ENCODE measurements around the gene ANKRD23.
"Not testable (repeated sequence)": the region's sequence is repeated elsewhere in the genome, so short reads cannot be mapped to it uniquely, and the experiment has no call there.

Gene ANKRD23

DNA sequence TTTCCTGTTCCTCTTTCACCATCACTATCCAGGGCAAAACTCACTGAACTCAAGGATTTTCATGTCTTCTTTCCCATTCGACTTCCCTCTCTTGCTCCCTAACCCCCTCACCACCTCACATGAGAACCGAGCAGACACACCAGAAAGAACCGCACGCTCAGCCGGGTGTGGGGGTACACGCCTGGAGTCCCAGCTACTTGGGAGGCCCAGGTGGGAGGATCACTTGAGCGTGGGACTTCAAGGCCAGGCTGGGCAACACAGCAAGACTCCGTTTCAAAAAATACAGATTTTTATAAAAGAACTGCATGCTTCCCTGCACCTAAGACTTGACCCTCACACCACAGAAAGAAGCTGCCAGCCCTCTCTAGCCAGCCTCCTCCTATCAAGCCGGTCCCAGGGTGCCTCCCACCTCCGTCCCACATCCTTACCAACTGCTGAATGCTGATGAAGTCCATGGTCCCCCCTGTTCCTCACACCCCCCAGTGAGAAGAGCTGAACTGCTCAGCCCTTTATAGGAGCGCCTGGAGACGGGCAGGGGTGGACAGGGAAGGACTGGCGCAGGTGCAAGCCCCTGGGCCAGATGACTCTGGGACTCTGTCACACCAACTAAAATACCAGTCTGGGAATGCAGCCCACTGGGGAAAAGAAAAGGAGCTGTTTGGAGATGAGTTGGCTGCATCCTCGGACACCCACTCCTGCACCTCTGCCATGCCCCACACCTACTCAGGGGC is at the start of gene ANKRD23:
ANKRD23 (minus strand) TSS at position 484 of the 731 bp plus-strand sequence; CDS start at position 455, 29 bp downstream.
- no peak for DNase-seq

GRCh38 chr2:96891591-96892333 is 47.9 kb upstream of the ANKRD23 start:
- no peak for DNase-seq

GRCh38 chr2:96890726-96891385 is 47.0 kb upstream of the ANKRD23 start:
- DNase-seq = no peak

GRCh38 chr2:96890252-96890651 is 46.4 kb upstream of the ANKRD23 start:
- DNase-seq = no peak

GRCh38 chr2:96889502-96889901 is 45.7 kb upstream of the ANKRD23 start:
- not testable (repeated sequence) for DNase-seq

- no peak for DNase-seq
Observed at GRCh38 chr2:96888072-96889011, 44.5 kb upstream of the ANKRD23 start.

DNA sequence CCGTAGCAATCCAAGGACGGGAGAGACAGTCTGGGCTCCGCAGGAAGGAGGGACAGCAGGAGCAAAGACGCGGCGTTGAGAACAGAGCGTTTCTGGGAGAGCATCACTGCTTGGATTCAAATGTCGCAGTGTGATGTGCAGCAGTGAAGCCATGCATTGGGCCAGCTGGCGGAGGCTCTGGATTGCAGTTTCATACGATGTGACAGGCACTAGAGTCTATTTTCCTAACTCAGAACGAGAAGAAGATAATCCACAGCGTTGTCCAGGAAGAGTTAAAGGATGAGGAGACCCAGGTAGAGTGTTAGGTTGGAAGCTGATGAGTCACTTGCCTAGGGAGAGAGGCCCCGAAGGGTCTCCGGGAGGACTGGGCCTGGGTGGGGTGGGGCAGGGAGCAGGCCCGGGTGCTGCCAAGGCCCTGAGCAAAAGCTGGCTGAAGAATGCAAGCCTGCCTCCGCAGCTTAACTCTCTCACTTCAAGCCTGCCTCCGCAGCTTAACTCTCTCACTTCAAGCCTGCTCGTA is 43.7 kb upstream of the ANKRD23 start:
- no peak for DNase-seq

DNA sequence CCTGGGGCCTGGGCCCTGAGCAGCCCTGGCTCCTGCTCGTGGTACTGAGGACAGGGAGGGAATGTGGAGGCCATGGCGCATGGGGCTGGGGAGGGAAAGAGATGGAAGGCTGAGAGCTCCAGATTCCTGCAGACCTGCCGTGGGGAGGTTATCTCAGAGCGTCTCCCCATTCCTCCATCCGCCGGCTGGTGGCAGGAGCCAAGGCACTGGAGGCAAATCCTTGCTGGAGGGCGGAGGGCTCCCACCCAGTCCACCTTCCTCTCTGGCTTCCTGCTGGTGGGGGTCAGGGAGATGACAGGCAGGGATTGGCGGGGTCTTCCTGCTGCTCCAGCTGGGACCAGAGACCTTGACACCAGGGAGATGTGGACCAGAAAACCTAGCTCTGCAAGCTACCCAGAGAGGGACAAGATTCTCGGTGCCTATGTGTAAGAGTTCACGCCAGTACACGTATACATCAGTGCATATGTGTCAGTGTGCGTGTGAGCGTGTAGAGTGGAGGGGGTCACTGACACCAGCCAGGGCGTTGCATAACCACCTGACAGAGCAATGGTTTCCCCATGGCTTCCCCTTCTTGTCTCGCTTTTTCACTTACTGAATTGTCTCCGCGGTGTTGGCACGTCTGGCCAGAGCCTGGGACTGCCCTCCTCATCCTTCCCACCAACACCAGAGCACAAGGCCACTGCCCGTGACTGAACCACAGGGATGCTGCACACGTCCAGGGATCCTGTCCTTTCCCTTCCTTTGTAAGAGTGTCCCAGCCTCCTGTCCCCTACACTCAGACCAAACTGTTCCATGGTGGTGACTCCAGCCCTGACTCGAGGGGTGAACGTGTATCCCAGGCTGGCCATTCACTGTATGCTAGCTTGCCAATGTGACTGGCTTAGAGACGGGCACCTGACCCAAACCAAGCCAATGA is 41.9 kb upstream of the ANKRD23 start:
- DNase-seq = no peak

- no peak for DNase-seq
Observed at GRCh38 chr2:96884299-96885094, 40.7 kb upstream of the ANKRD23 start.

DNA sequence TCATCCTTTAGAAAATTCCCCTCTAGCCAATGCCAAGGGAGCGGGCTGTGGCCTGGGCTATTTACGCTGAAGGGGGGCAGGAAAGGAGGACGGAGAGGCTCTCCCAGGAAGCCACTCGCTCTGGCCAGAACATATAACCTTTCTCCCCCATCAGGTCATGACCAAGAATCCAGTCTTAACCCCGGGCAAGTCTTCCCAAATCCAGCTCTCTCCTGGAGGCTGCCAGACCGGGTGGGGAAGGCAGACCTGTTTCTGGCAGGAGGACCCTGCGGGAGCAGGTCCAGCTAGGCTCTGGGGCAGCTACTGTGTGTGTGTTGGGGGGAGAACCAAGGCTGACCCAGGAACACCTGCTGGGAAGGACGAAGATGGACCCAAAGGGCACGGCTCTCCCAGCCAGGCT is 39.5 kb upstream of the ANKRD23 start:
- no peak for DNase-seq

DNA sequence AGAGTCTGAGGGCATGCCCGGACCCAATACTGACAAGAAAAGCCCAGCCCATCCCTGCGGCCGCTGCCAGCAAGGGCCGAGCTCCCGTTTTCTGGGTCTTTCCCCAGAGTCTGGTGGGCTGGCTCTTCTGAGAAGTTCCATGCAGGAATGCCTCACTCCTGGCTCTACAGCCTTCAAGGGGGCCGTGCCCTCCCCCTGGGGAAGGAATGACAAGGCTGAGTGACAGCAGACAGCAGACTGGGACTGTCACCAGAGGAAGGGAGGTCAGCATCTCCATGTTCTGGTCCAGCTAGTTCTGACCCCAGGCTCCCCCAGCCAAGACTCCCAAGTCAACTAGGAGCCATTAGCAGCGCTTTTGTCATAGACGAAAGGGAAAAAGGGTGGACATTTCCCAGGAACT is 39.1 kb upstream of the ANKRD23 start:
- no peak for DNase-seq

DNA sequence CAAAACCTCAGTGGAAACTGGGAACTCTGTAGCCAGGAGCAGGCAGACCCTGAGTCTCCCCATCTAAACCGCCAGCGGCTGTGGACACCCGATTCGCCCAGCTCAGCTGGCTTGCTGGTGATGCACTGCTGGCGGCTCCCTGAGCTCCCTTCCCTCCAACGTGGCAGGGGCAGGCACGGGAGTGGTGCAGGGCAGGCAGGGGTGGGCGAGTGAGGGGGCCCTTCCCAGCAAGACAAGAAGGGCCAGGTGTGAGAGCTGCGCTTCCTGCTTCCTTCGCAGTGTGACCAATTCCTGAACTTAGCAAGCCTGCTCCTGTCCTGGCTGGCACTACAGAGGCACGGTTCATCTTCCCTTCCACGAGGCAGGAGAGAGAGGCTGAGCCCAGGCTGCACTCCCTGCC is 38.4 kb upstream of the ANKRD23 start:
- no peak for DNase-seq

DNA sequence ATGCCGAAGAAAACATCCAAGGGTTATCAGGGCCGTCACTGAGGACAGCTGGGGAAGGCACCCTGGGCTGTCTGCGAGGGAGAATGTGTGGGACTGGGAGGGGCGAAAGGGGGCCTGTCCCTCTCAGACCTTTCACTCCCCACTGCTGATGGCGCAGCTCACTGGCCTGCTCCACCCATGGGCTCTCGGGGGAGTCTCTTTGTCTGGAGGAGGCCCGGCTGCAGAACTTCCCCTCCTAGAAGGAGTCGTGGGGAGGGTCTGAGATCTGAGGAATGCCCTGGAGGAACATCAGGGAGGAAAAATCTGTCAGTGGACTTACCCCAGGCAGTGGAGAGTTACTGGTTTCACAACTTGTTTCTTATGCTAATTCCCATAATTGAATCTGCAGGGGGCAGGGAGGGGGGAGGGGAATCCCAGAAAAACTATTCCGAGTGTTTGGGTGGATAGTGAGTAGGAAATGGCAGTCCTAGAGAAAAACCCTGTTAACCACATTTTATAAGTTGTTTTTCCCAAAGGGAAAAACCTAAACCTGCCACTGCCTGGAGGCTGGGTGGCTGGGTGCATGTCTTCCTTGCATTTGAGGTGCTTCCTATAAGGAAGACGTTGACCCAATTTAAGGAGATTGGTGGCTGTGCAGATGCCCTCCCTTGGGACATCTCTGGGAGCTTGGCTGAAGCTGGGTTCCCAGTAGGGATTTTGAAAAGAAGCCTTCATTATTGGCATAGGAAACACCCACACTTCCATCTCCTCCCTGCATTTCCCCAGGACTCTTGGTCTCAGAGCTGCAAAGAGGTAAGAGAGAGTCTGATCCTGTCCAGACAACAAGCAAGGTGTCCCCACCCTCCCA is 37.8 kb upstream of the ANKRD23 start:
- DNase-seq = no peak

DNA sequence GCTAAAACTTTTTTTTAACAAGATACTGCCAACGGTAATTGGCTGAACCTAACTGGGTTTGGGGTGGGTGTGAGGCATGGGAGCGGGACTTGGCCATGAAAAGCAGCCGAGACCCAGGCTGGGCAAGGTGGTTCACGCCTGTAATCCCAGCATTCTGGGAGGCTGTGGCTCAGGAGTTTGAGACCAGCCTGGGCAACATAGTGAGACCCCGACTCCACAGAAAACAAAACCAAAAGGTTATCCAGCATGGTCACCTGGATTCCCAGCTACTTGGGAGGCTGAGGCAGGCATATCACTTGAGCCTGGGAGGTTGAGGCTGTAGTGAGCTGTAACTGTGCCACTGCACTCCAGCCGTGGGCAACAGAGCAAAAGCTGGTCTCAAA is 37.1 kb upstream of the ANKRD23 start:
- DNase-seq = no peak

GRCh38 chr2:96879545-96880040 is 35.8 kb upstream of the ANKRD23 start:
- DNase-seq = no peak

DNA sequence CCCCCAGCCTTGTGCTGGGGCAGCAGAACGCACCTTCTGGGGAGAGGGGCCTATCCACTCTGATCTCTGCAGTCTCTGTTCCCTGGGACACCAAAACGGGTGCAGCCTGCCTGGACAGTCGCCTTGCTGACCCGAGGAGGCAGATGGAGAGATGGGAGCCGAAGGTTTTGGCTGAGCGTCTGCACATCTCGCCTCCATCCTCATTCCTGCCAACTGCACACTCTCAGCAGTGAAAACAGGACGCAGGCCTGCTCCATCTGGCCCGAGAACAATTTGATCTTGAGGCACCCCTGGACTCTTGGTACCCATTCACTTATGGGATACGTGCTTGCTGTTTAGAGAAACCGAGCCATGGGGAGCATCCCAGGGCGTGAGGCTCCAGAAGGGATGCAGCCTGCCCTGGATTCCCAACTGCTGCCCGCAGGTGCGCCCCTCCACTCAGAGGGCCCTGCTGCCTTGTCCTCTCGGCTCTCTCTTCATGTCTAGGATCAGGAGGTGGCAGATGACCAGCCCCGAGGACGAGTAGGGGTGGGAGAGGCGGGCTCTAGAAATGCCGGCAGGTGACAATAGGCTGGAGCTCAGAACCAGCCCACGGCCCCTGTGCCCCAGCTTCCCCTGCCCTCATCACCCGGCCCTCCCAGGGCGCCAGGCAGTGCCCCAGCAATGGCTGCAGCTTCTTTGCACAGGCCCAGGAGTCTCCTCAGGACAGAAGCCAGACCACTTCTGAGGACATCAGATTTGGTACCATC is 35.1 kb upstream of the ANKRD23 start:
- no peak for DNase-seq

DNA sequence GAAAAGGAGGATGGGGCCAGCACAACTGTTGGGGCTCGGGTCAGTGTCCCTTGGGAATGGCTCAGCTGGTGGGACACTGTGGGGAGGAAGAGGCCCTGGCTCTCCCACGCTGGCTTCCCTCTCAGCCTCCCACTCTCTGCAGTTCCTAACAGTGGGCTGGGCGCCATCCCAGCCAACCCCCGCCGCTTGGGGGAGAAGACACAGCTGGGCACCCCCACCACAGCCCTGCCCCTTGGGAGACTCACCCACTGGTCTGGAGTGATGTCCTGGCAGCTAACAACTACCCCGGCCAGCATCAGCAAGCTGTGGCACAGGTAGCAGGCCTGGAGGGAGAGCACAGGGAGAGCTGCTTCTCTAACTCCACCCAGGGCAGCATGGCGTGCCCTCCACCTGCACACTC is 34.4 kb upstream of the ANKRD23 start:
- DNase-seq = no peak

- no peak for DNase-seq
Observed at GRCh38 chr2:96877631-96878092, 33.8 kb upstream of the ANKRD23 start.

All from NCI-H1048 (cell line).